Left cardiac atrium (tissue), 4 donors: ENCODE data around the gene C9orf85. TPM values are rescaled to one million over a fixed set of nuclear protein-coding genes. Genes with fewer than 3 reads are reported as not detected.
A peak's percentile ranks its signal among the peaks of the same experiment; 100 is the strongest.
"Not testable (repeated sequence)": the region's sequence is repeated elsewhere in the genome, so short reads cannot be mapped to it uniquely, and the experiment has no call there.

Experiments used
- ATAC-seq, 2 donors: fragments of 200-7000 bp; cut with Tn5 transposase; one replicate each; pipeline ENCODE4 v1.9.1; 2020; ENCODE audit warnings: mild to moderate bottlenecking in 2 of 2, moderate library complexity in 2 of 2
- DNase-seq: peaks from one replicate; pipeline ENCODE4 v3.0.0-alpha.2; 2020
- intact Hi-C, 2 donors: fragments of 100-400 bp; cut with DNase I; formaldehyde crosslinking; loops; one replicate each; pipeline versions ENCODE4 v1.14.1 to v1.15.1; 2022 to 2023
- total RNA-seq, 2 donors: library from RNA; stranded (reverse); fragmentation: NEBNext Ultra II Directional; extraction: Animal tissue kit (Norgen Biotek cat#: 25700); gene quantifications; one replicate each; pipeline ENCODE4 v1.2.1, GENCODE V29; 2021
- donor health status: DM: no; HTN: yes; CAD: no.
- donor health status: DM: no; HTN: yes; CAD: no; lungs with severe emphysema.
- donor health status: DM: yes; HTN: yes; CAD: no.
- donor health status: Dilated cardiomyopathy.

The C9orf85 gene
- total RNA-seq, 2 donors from 2014 or later = 6.7 to 7.3 TPM

DNA sequence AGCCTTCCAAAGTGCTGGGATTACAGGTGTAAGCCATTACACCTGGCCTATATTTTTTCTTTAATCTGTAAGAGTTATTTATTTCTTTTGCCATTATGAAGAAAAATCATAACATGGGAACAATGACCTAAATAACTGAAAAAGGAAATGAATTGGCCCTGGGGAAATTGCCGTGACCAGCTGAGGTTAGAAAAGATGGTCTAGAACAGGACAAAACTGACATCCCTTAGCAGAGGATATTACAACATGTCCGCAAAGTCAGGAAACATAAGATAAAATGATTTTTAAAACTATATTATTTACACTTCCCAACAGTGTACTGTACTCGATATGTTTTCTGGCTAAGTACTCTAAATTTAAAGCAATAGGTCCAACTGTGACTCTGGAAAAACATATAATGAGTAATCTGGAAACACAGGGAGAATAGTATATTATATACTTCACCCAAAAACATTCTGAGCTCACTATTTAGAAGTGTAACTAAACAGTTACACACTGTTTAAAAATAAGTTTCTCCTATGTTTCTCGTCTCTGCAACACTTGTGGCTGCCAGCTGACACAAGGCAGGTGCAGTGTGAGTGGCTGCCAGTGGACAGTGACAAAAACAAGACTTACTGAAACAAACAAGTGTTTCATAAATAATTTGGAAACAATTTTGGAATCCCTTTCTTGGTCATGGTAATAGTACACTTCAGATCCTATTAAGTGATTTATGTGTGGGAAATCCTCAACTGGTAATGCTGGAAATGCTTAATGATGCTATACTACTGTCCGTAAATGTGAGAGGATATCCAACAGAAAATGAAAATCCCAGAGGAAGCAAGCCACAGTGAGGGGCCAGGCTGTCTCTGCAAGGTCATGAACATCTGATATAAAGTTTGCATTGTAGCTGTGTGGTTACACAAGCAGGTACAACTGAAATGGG, 69.1 kb downstream of the C9orf85 start:
- intact Hi-C loops = loop anchor here in 1 of 2 donors (10.0 kb wide), 1 partner anchor 66 kb away; the partner anchor contains the start of genes ABHD17B and C9orf85
- peak; percentile 37 to 80 for ATAC-seq
- DNase-seq = no peak

DNA sequence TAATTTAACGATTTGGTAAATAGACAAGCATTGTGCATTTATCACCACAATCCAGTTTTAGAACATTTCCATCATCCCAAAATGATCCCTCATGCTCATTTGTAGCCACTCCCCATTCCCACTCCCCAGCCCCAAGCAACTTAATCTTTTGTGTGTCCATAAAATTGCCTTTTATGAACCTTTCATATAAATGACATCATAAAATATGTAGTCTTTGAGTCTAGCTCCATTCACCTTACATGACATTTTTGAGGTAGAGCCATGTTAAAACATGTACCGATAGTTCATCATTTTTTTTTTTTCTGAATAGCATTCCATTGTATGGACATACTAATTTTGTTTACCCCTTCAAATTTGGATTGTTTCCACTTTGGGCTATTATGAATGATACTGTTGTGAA, 70.5 kb downstream of the C9orf85 start:
- intact Hi-C loops = loop anchor here in 1 of 2 donors (10.0 kb wide), 1 partner anchor 67 kb away; the partner anchor contains the start of genes ABHD17B and C9orf85
- no peak for ATAC-seq
- DNase-seq = no peak

DNA sequence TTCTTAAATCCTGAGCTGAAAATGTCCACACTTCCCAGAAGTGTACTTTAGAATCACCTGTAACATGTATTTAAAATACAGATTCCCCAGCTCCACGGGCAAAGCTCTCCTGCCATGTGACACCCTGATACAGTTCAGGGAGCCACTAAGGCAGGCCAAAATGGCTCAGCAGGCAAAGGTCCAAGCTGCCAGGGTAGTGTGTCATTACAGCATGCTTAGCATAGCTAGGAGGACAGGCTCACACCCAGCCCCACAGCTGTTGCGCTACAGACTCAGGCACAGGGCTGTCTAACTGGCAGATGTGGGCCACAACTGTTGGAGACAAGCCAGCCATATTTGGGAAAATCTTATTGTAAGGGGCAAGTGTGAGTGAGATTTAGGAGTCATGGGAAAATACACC, 73.0 kb downstream of the C9orf85 start:
- DNase-seq = peak; percentile 56

DNA sequence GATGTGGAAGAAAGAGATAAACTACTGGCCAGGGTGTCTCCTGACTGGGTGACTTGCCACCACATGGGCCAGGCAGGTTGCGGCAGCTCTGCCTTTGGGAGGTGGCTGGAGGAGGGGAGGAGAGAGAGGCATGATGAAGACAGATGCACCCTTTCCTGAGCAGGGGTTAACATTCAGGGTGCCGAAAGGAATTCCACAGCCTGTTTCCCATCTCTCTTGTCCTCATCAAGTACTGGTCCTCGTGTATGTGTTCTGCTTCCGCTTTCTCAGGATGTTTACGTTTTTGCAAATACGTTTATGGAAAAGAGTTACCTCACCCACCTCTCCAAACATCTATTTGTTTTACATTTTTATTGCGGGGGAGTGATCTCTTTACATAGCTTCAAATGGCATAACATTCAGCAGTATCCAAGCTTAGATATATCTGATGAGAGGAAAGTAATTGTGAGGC, 73.4 kb downstream of the C9orf85 start:
- ATAC-seq (peak; percentile 12 to 52), DNase-seq (no peak)
- intact Hi-C loops = loop anchor here in 1 of 2 donors (10.0 kb wide), 1 partner anchor 70 kb away; the partner anchor contains the start of genes ABHD17B and C9orf85

More for the DNA sequence above, 73.0 kb downstream of the C9orf85 start:
- intact Hi-C loops = loop anchor here in 1 of 2 donors (10.0 kb wide), 1 partner anchor 70 kb away; the partner anchor contains the start of genes ABHD17B and C9orf85
- peak; percentile 85 to 96 for ATAC-seq

DNA sequence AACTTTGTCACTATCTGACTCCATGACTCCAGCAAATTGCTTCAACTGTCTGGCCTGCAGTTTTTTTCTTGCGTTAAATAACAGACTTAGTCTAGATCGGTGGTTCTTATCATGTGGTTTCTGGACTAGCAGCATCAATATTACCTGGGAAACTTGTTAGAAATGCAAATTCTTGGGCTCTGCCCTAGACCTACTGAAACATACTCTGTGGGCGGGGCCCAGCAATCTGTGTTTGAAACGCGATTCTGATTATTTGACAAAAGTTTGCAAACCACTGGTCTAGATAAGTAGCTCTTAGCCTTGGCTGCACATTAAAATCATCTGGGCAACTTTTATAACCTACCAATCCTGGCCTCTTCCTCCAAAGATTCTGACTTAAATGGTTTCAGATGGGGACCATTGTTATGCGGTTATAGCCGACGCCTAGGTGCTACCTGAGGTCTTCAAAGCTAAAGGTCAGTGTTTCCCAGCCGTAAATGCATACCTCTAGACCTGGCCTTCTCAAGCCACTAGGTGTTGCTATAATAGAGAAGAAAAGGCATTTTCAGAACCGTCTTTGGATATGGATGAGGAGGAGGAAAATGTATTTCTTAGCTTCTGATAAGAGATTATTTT, 74.0 kb downstream of the C9orf85 start:
- DNase-seq (no peak), ATAC-seq (no peak)
- intact Hi-C loops = loop anchor here in 1 of 2 donors (10.0 kb wide), 1 partner anchor 71 kb away; the partner anchor contains the start of genes ABHD17B and C9orf85

DNA sequence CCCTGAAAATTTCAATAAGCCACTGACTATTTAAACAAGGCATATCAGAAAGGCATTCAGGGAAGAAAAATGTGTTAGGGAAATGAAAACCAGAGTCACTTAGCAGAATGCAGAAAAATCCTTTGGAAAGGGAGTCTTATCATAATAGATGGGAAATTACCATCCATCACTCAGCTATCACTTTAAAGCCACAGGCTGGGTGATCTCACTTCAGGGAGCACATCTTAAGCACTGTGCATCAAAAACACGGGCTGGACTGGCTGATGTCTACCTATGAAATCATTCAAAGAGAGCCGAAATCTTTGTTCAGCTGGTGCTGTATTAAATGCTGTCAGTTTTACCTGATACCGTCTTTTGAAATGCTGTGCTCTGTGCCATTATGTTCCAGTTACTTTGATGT, 75.5 kb downstream of the C9orf85 start:
- intact Hi-C loops = loop anchor here in 1 of 2 donors (10.0 kb wide), 1 partner anchor 72 kb away; the partner anchor contains the start of genes ABHD17B and C9orf85
- DNase-seq = no peak
- ATAC-seq = no peak

DNA sequence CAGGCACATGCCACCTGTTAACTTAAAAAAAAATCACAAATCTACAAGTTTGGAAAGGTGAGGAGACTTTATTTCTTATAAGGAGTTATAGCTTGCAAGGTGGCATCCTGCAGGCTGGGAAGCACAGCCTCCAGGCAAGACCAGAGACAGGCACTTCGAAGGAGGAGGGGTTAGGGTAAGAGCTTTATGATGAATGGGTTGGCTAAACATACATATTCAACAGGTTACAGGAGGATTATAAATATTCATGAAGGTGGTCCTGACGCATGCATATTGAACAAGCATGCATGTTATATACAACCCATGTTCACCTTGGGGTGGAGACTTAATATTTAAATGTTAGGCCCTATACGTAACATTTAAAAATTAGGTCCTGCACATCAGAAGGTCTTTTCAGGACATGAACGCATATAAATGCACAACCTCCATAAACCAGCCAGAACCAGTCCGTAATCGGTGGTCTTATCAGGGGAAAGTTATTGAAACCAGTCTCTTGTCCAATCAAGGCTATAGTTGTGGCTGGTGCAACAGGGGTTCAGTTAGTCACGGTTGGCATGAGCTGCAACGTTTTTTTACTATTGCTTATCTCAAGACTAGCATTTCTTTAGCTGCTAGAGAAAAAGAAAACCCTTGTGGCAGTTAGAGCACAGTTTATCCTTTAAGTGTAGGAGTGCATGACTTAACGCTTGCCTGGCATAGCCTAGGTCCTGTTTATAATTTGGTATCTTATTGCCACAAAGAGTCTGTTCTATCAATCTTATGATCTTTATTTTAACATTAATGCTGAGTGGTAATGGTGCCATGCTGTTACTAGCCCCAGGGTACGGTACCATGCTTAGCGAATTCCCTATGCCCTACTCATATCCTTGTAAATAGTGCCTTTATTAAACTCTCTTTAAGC, 76.3 kb downstream of the C9orf85 start:
- no peak for DNase-seq
- intact Hi-C loops = loop anchor here in 1 of 2 donors (10.0 kb wide), 1 partner anchor 73 kb away; the partner anchor contains the start of genes ABHD17B and C9orf85
- ATAC-seq = no peak

DNA sequence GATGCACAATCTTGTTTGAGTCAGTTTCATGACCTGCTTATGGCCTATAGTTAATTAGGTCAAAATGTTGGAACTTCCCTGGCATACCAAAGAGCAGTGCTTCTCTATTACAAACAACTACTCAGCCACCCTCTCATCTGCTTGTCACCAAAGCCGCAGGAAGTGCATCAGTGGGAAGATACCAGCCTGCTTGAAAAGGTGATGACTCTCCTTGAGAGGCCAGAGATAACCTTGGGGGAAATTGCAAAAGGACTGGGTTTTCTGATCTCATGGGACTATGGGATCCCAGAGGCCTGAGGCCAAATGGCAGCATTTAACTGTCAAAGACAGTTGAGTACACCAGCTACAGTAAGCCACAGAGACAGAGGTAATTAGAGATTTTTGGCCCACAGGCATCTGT, 79.0 kb downstream of the C9orf85 start:
- ATAC-seq = peak; percentile 50 to 60
- no peak for DNase-seq
- intact Hi-C loops = no loop called here

DNA sequence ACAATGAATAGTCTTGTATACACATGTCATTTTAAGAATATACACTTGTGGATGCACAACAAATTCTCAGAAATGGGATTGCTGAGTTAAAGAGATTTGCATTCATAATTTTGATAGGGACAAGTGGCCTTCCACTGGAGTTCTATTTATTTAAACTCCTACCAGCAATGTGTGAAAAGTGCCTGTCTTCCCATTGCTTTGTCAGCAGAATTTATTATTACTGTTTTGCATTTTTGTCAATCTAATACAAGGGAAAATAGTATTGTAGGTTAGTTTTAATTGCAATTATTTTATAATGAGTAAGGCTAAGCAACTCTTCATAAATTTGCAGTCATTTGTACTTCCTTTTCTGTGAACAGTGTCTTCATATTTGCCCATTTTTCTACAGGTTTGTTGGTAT, 94.0 kb downstream of the C9orf85 start:
- intact Hi-C loops = no loop called here
- ATAC-seq (no peak), DNase-seq (no peak)

DNA sequence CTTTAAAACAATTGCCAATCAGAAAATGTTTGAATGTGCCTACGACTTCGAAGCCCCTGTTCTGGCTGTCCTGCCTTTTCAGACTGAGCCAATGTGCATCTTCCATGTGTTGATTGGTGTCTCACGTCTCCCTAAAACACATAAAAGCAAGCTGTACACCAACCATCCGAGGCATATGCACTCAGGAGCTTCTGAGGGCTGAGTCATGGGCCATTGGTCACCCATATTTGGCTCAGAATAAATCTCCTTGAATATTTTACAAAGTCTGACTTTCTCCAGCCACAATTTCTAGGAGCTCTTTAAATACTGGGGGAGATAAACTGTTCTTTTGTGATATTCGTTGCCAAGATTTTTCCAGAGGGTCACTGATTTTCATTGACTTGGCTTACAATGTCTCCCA, 95.1 kb downstream of the C9orf85 start:
- intact Hi-C loops = no loop called here

DNA sequence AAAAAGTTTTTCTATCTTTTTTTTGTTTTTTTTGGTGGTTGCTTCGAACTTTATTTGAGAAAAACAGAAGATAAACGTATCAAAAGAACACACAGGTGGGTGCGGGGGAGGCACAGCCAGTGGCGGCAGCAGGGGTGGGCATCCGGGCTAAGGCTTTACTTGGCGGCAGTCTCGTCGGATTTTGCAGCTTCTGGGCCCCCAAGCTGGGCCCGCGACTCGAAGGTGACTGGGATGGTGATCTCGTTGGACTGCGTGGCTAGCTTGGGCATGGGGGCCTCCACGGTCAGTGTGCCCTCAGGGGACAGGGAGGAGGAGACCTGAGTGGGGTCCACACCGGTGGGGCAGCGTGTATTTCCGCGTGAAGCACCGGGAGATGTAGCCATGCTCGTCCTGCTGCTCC, 96.3 kb downstream of the C9orf85 start:
- ATAC-seq, DNase-seq, intact Hi-C loops: not testable (repeated sequence)

More for the DNA sequence above, 95.1 kb downstream of the C9orf85 start:
- DNase-seq (no peak), ATAC-seq (no peak)

DNA sequence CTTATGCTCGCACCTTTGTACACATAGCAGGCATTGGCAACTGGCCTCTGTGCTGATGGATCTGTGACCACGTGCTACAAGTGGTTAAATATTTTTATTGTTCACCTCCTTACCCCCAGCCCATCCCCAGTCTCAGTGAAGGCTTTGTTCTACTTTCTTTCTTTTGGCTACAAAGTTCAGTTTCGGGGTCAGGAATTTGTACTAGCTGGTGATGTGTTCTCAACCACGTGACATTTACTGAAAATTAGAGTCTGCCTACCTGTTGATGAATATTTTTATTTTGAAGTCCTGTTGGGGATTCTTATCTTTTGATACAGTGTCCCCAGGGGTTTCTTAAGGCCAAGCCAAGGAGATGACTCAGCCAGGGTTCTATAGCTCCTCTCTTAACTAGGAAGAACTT, 101.2 kb downstream of the C9orf85 start:
- no peak for DNase-seq
- ATAC-seq = no peak
- intact Hi-C loops = no loop called here

DNA sequence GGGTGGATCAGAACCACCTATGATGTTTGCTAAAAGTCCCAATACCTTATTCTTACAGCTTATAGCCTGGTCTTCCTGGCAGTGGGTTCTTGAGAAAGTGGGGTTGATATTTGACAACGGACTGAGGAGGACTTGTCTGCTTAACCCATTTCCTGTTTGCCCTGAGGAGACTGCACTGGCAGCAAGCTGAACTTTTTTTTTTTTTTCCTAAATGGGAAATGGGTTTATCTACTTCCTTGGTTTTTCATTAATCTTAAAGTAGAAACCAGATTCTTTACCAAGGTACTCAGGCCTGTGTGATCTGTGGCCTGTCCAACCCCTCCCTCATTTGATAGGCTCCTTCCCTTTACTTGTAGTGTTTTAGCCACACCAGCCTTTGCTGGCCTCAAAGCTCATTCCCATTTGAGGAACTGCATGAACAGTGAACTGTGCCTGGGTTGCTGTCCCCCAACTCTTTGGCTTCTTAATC, 101.9 kb downstream of the C9orf85 start:
- ATAC-seq = no peak
- DNase-seq = no peak
- intact Hi-C loops = no loop called here

DNA sequence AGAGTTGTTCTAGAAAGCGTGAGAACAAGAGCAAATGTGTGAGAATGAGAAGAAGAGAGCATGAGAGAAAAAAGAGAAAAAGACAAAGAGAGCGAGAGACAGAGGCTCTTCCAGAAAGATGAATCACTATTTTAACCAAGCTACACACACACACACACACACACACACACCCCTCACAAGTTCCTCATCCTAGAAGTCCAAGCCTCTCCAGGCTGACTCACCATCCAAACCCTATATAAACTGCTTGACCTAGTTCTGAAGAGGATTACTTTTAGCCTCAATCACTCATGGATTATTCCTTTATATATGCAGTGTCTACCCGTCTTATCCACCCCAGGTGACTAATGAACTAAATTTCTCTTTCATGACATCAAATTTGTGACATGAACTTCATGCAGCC, 111.4 kb downstream of the C9orf85 start:
- ATAC-seq (no peak), DNase-seq (no peak)
- intact Hi-C loops = loop anchor here in 1 of 2 donors (10.0 kb wide), 2 partner anchors 58 to 738 kb away; no protein-coding TSS in a partner anchor
